ENCODE measurements around the gene CCDC91.

The CCDC91 gene

GRCh38 chr12:28585146-28585545 is 394.9 kb downstream of the CCDC91 start:
- H3K4me3 ChIP-seq (replicated peaks; ENCODE audit: low read depth, low read length) = no peak overlapping the region
- no peak for TF ChIP-seq CTCF (IDR thresholded peaks at IDR 0.05; ENCODE audit: low read depth, low read length, missing control alignments)
- no peak for DNase-seq (ENCODE audit: extremely low read depth, low read depth)

GRCh38 chr12:28586481-28586880 is 396.2 kb downstream of the CCDC91 start:
- no peak for TF ChIP-seq CTCF (IDR thresholded peaks at IDR 0.05; ENCODE audit: low read depth, low read length, missing control alignments)
- H3K4me3 ChIP-seq (replicated peaks; ENCODE audit: low read depth, low read length) = no peak overlapping the region
- no peak for DNase-seq (ENCODE audit: extremely low read depth, low read depth)

DNA sequence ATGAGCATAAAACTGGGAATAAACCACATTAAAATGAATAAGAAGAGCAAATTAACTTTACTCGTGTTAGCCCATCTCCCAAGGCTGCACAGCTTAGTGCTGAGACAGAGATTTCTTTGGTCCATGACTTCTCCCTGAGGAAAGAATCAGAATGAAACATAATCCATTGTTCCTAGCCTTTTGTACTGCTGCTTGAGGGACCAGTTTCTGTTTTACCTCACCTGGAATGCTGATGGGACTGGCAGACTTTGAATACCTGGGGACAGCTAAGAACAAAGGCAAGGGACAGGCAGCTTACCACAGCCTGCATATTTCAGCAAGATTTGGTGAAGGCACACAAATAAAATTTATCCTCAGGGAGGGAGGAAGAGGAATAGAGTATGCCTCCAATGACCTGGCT is 401.6 kb downstream of the CCDC91 start:
- DNase-seq (ENCODE audit: extremely low read depth, low read depth) = no peak
- TF ChIP-seq CTCF (IDR thresholded peaks at IDR 0.05; ENCODE audit: low read depth, low read length, missing control alignments) = no peak
- H3K4me3 ChIP-seq (replicated peaks; ENCODE audit: low read depth, low read length) = no peak overlapping the region
